MM.1S (cell line): ENCODE results near the gene CCDC160.
"Not testable (repeated sequence)": the region's sequence is repeated elsewhere in the genome, so short reads cannot be mapped to it uniquely, and the experiment has no call there.

ENCODE experiments used
- CTCF ChIP-seq: fragments of 300-600 bp; sonication (generic); IDR thresholded peaks from 2 replicates; pipeline ENCODE4 v1.5.1; 2016; ENCODE audit warnings: antibody characterized with exemption, low read length, mixed read lengths
- EZH2 ChIP-seq: fragments of 300-600 bp; sonication (generic); optimal IDR thresholded peaks from 2 replicates; pipeline ENCODE3; 2017; ENCODE audit warnings: low read depth, mild to moderate bottlenecking, antibody characterized with exemption, low read length, mixed read lengths

GRCh38 chrX:134285934-134286333, 49.0 kb downstream of the CCDC160 start:
- TF ChIP-seq CTCF, EZH2: not testable (repeated sequence)
